Progenitor cell of endocrine pancreas (in vitro differentiated cells): Measurements from ENCODE around the gene BBS2. TPM values are rescaled to one million over a fixed set of nuclear protein-coding genes. Genes with fewer than 3 reads are reported as not detected.
"Not testable (repeated sequence)": the region's sequence is repeated elsewhere in the genome, so short reads cannot be mapped to it uniquely, and the experiment has no call there.

Source experiments
- DNase-seq: peaks from one replicate; pipeline ENCODE4 v3.0.0; 2021; ENCODE audit warnings: low spot score; ENCODE audit not compliant: unreplicated experiment
- H3K27ac Mint-ChIP-seq: 2 replicates; pipeline ENCODE4 v1.8.0; 2021; ENCODE audit warnings: mild to moderate bottlenecking, moderate library complexity, mixed read lengths
- H3K27me3 Mint-ChIP-seq: 2 replicates; pipeline ENCODE4 v1.8.0; 2021; ENCODE audit warnings: mixed read lengths
- H3K36me3 Mint-ChIP-seq: 2 replicates; pipeline ENCODE4 v1.8.0; 2022; ENCODE audit warnings: mixed read lengths; ENCODE audit not compliant: insufficient read depth
- H3K4me1 Mint-ChIP-seq: 2 replicates; pipeline ENCODE4 v1.8.0; 2021; ENCODE audit warnings: low read depth, mixed read lengths
- H3K4me3 Mint-ChIP-seq: 2 replicates; pipeline ENCODE4 v1.8.0; 2021; ENCODE audit warnings: low read depth, mild to moderate bottlenecking, moderate library complexity, mixed read lengths
- H3K9me3 Mint-ChIP-seq: 2 replicates; pipeline ENCODE4 v1.8.0; 2021; ENCODE audit warnings: low read depth, mixed read lengths
- CTCF ChIP-seq: fragments of 200-600 bp; sonication (generic); IDR thresholded peaks from one replicate; pipeline ENCODE4 v1.5.0; 2021; ENCODE audit warnings: antibody characterized with exemption, mild to moderate bottlenecking; ENCODE audit not compliant: unreplicated experiment
- total RNA-seq: library from RNA; stranded (reverse); gene quantifications from 2 replicates; pipeline ENCODE4 v1.2.1, GENCODE V29; 2021

The BBS2 gene
- total RNA-seq, 1 donor from 2014 or later, result 52.3 TPM

GRCh38 chr16:56505181-56505580 is 14.6 kb downstream of the BBS2 start:
- no peak overlapping the region for H3K4me3 Mint-ChIP-seq

GRCh38 chr16:56493815-56494214 is 26.0 kb downstream of the BBS2 start:
- H3K27ac Mint-ChIP-seq, result no peak overlapping the region
- no peak for DNase-seq
- no peaks in the 10 kb centered on the region for H3K4me1 Mint-ChIP-seq
- H3K36me3 Mint-ChIP-seq, result peaks cover 18% of the 10 kb centered on the region
- TF ChIP-seq CTCF, result no peak
- no peak overlapping the region for H3K4me3 Mint-ChIP-seq
- no peaks in the 10 kb centered on the region for H3K9me3 Mint-ChIP-seq
- H3K27me3 Mint-ChIP-seq, result no peaks in the 10 kb centered on the region

More at GRCh38 chr16:56505181-56505580, 14.6 kb downstream of the BBS2 start:
- Mint-ChIP-seq H3K36me3 (peaks cover 22% of the 10 kb centered on the region), H3K9me3 (no peaks in the 10 kb centered on the region), H3K4me1 (no peaks in the 10 kb centered on the region), H3K27me3 (no peaks in the 10 kb centered on the region), H3K27ac (no peak overlapping the region)
- no peak for TF ChIP-seq CTCF
- no peak for DNase-seq

GRCh38 chr16:56493126-56493525 is 26.7 kb downstream of the BBS2 start:
- no peak for TF ChIP-seq CTCF
- Mint-ChIP-seq H3K4me3 (no peak overlapping the region), H3K27ac (no peak overlapping the region), H3K36me3 (peaks cover 15% of the 10 kb centered on the region), H3K27me3 (no peaks in the 10 kb centered on the region), H3K4me1 (no peaks in the 10 kb centered on the region), H3K9me3 (no peaks in the 10 kb centered on the region)
- DNase-seq, result no peak

GRCh38 chr16:56491657-56492261 is 28.1 kb downstream of the BBS2 start:
- H3K27me3 Mint-ChIP-seq, result no peaks in the 10 kb centered on the region
- TF ChIP-seq CTCF, result no peak
- H3K4me3 Mint-ChIP-seq, result no peak overlapping the region
- H3K4me1 Mint-ChIP-seq, result no peaks in the 10 kb centered on the region
- peaks cover 10% of the 10 kb centered on the region for H3K36me3 Mint-ChIP-seq
- no peak overlapping the region for H3K27ac Mint-ChIP-seq
- H3K9me3 Mint-ChIP-seq, result no peaks in the 10 kb centered on the region
- no peak for DNase-seq

GRCh38 chr16:56488868-56489267 is 31.0 kb downstream of the BBS2 start:
- DNase-seq, H3K27me3 Mint-ChIP-seq, H3K9me3 Mint-ChIP-seq, H3K36me3 Mint-ChIP-seq, H3K27ac Mint-ChIP-seq, H3K4me1 Mint-ChIP-seq, H3K4me3 Mint-ChIP-seq: not testable (repeated sequence)

GRCh38 chr16:56488035-56488434 is 31.8 kb downstream of the BBS2 start:
- H3K4me3 Mint-ChIP-seq, result no peak overlapping the region
- no peaks in the 10 kb centered on the region for H3K4me1 Mint-ChIP-seq
- H3K36me3 Mint-ChIP-seq, result peaks cover 6% of the 10 kb centered on the region
- no peak for DNase-seq
- H3K27me3 Mint-ChIP-seq, result no peaks in the 10 kb centered on the region
- no peaks in the 10 kb centered on the region for H3K9me3 Mint-ChIP-seq
- H3K27ac Mint-ChIP-seq, result no peak overlapping the region
- no peak for TF ChIP-seq CTCF
